Activated T-cell treated with anti-CD3 and anti-CD28 coated beads, Interleukin-2, amount 50 U/mL, for 24 hours (primary cell): Measurements from ENCODE around the gene DCAF16.
A peak's percentile ranks its signal among the peaks of the same experiment; 100 is the strongest.

Source experiments
- DNase-seq: peaks from one replicate; pipeline ENCODE4 v3.0.0-alpha.2; 2020
- H3K27ac Mint-ChIP-seq: 2 replicates; pipeline ENCODE4 v1.8.0; 2020; ENCODE audit warnings: mild to moderate bottlenecking, mixed read lengths
- H3K27me3 Mint-ChIP-seq: 2 replicates; pipeline ENCODE4 v1.8.0; 2020; ENCODE audit warnings: mixed read lengths
- H3K36me3 Mint-ChIP-seq: 2 replicates; pipeline ENCODE4 v1.8.0; 2020; ENCODE audit warnings: low read depth, mixed read lengths
- H3K4me1 Mint-ChIP-seq: 2 replicates; pipeline ENCODE4 v1.8.0; 2020; ENCODE audit warnings: low read depth, mixed read lengths
- H3K4me3 Mint-ChIP-seq: 2 replicates; pipeline ENCODE4 v1.8.0; 2020; ENCODE audit warnings: mild to moderate bottlenecking, moderate library complexity, mixed read lengths
- H3K9me3 Mint-ChIP-seq: 2 replicates; pipeline ENCODE4 v1.8.0; 2020; ENCODE audit warnings: mixed read lengths

DCAF16 gene

GRCh38 chr4:17769406-17770174, 41.0 kb downstream of the DCAF16 start:
- no peak overlapping the region for H3K4me3 Mint-ChIP-seq
- DNase-seq: no peak
- peaks cover 10% of the 10 kb centered on the region for H3K4me1 Mint-ChIP-seq
- no peaks in the 10 kb centered on the region for H3K36me3 Mint-ChIP-seq
- peaks cover 1% of the 10 kb centered on the region for H3K27me3 Mint-ChIP-seq
- no peak overlapping the region for H3K27ac Mint-ChIP-seq
- H3K9me3 Mint-ChIP-seq: peaks cover 5% of the 10 kb centered on the region

- Mint-ChIP-seq H3K27ac (no peak overlapping the region), H3K27me3 (no peaks in the 10 kb centered on the region), H3K4me1 (peaks cover 10% of the 10 kb centered on the region), H3K9me3 (peaks cover 5% of the 10 kb centered on the region), H3K36me3 (no peaks in the 10 kb centered on the region), H3K4me3 (no peak overlapping the region)
- no peak for DNase-seq
Measured at GRCh38 chr4:17766826-17767458, 43.6 kb downstream of the DCAF16 start.

GRCh38 chr4:17765514-17766286, 44.9 kb downstream of the DCAF16 start:
- Mint-ChIP-seq H3K4me3 (peak overlapping the region; percentile 28), H3K27me3 (no peaks in the 10 kb centered on the region), H3K27ac (no peak overlapping the region), H3K9me3 (peaks cover 5% of the 10 kb centered on the region), H3K4me1 (peaks cover 10% of the 10 kb centered on the region), H3K36me3 (no peaks in the 10 kb centered on the region)
- DNase-seq: peak; percentile 32

GRCh38 chr4:17763931-17764330, 46.6 kb downstream of the DCAF16 start:
- Mint-ChIP-seq H3K27me3 (no peaks in the 10 kb centered on the region), H3K4me1 (peaks cover 10% of the 10 kb centered on the region), H3K27ac (no peak overlapping the region), H3K9me3 (peaks cover 5% of the 10 kb centered on the region), H3K4me3 (no peak overlapping the region), H3K36me3 (no peaks in the 10 kb centered on the region)
- no peak for DNase-seq

- H3K36me3 Mint-ChIP-seq: no peaks in the 10 kb centered on the region
- H3K27ac Mint-ChIP-seq: no peak overlapping the region
- H3K9me3 Mint-ChIP-seq: peaks cover 5% of the 10 kb centered on the region
- H3K4me1 Mint-ChIP-seq: peaks cover 10% of the 10 kb centered on the region
- no peaks in the 10 kb centered on the region for H3K27me3 Mint-ChIP-seq
- H3K4me3 Mint-ChIP-seq: no peak overlapping the region
- DNase-seq: no peak
Measured at GRCh38 chr4:17763416-17763815, 47.1 kb downstream of the DCAF16 start.

GRCh38 chr4:17762726-17763125, 47.8 kb downstream of the DCAF16 start:
- H3K27ac Mint-ChIP-seq: no peak overlapping the region
- H3K27me3 Mint-ChIP-seq: no peaks in the 10 kb centered on the region
- peaks cover 10% of the 10 kb centered on the region for H3K4me1 Mint-ChIP-seq
- no peaks in the 10 kb centered on the region for H3K36me3 Mint-ChIP-seq
- peaks cover 5% of the 10 kb centered on the region for H3K9me3 Mint-ChIP-seq
- no peak overlapping the region for H3K4me3 Mint-ChIP-seq
- no peak for DNase-seq

- Mint-ChIP-seq H3K36me3 (no peaks in the 10 kb centered on the region), H3K27me3 (no peaks in the 10 kb centered on the region), H3K4me3 (no peak overlapping the region), H3K4me1 (peaks cover 8% of the 10 kb centered on the region), H3K27ac (no peak overlapping the region), H3K9me3 (peaks cover 3% of the 10 kb centered on the region)
- DNase-seq: no peak
Measured at GRCh38 chr4:17761062-17761461, 49.5 kb downstream of the DCAF16 start.

- DNase-seq: no peak
- no peak overlapping the region for H3K4me3 Mint-ChIP-seq
- H3K27me3 Mint-ChIP-seq: no peaks in the 10 kb centered on the region
- peaks cover 3% of the 10 kb centered on the region for H3K4me1 Mint-ChIP-seq
- no peaks in the 10 kb centered on the region for H3K9me3 Mint-ChIP-seq
- no peak overlapping the region for H3K27ac Mint-ChIP-seq
- no peaks in the 10 kb centered on the region for H3K36me3 Mint-ChIP-seq
Measured at GRCh38 chr4:17760626-17761025, 49.9 kb downstream of the DCAF16 start.

- no peaks in the 10 kb centered on the region for H3K9me3 Mint-ChIP-seq
- H3K4me1 Mint-ChIP-seq: no peaks in the 10 kb centered on the region
- no peak for DNase-seq
- H3K27me3 Mint-ChIP-seq: no peaks in the 10 kb centered on the region
- no peaks in the 10 kb centered on the region for H3K36me3 Mint-ChIP-seq
- no peak overlapping the region for H3K27ac Mint-ChIP-seq
- no peak overlapping the region for H3K4me3 Mint-ChIP-seq
Measured at GRCh38 chr4:17758485-17758884, 52.1 kb downstream of the DCAF16 start.

- Mint-ChIP-seq H3K9me3 (no peaks in the 10 kb centered on the region), H3K4me3 (no peak overlapping the region)
Measured at GRCh38 chr4:17757621-17758020, 52.9 kb downstream of the DCAF16 start.

GRCh38 chr4:17753646-17754045, 56.9 kb downstream of the DCAF16 start:
- Mint-ChIP-seq H3K36me3 (no peaks in the 10 kb centered on the region), H3K27ac (no peak overlapping the region), H3K4me1 (no peaks in the 10 kb centered on the region), H3K4me3 (no peak overlapping the region), H3K27me3 (no peaks in the 10 kb centered on the region), H3K9me3 (no peaks in the 10 kb centered on the region)
- no peak for DNase-seq

More at GRCh38 chr4:17757621-17758020, 52.9 kb downstream of the DCAF16 start:
- H3K36me3 Mint-ChIP-seq: no peaks in the 10 kb centered on the region
- no peak overlapping the region for H3K27ac Mint-ChIP-seq
- DNase-seq: no peak
- no peaks in the 10 kb centered on the region for H3K27me3 Mint-ChIP-seq
- no peaks in the 10 kb centered on the region for H3K4me1 Mint-ChIP-seq
